Measurements from ENCODE around the gene MYOM1. TPM values are rescaled to one million over a fixed set of nuclear protein-coding genes. Genes with fewer than 3 reads are reported as not detected.

MYOM1 gene
- total and polyA plus RNA-seq, 7 donors, result 54.8 to 842 (median 388) TPM

GRCh38 chr18:3255611-3256165, 35.9 kb upstream of the MYOM1 start:
- intact Hi-C loops (cut with DNase I), result no loop called here
- Histone ChIP-seq H3K4me3 (peak overlapping the region; percentile 85), H3K36me3 (ENCODE audit: insufficient read depth in 1 of 2, low read depth in 1 of 2) (peaks cover 16 to 61% of the 10 kb centered on the region in 2 donors), H3K27ac (peak overlapping the region; percentile 99), H3K9me3 (no peaks in the 10 kb centered on the region), H3K4me1 (peaks cover 79% of the 10 kb centered on the region), H3K27me3 (ENCODE audit: insufficient read depth in 3 of 3, low read length in 2 of 3) (no peaks in the 10 kb centered on the region)
- no peak for ATAC-seq
- no peak for DNase-seq
- 22 to 38% (median 24%) methylated on average over 5 of the region's 5 CpGs for WGBS, 3 donors
- TF ChIP-seq CTCF (IDR thresholded peaks at IDR 0.05), result no peak

- H3K36me3 ChIP-seq (ENCODE audit: insufficient read depth in 1 of 2, low read depth in 1 of 2), result peaks cover 16 to 64% of the 10 kb centered on the region in 2 donors
- H3K4me1 ChIP-seq, result peaks cover 78% of the 10 kb centered on the region
- H3K9me3 ChIP-seq, result no peaks in the 10 kb centered on the region
- H3K27me3 ChIP-seq (ENCODE audit: insufficient read depth in 3 of 3, low read length in 2 of 3), result no peaks in the 10 kb centered on the region
- DNase-seq (no peak), ATAC-seq (no peak)
- intact Hi-C loops (cut with DNase I), result no loop called here
- H3K27ac ChIP-seq, result peak overlapping the region; percentile 99
- no peak for TF ChIP-seq CTCF (IDR thresholded peaks at IDR 0.05)
- H3K4me3 ChIP-seq, result peak overlapping the region; percentile 85
- WGBS, 3 donors, result 44 to 55% (median 49%) methylated on average over 4 of the region's 4 CpGs
These were observed 35.0 kb upstream of the MYOM1 start for GRCh38 chr18:3254725-3255124.

GRCh38 chr18:3252843-3253242, 33.1 kb upstream of the MYOM1 start:
- WGBS, 3 donors, result 37 to 54% (median 39%) methylated on average over 1 of the region's 1 CpG
- Histone ChIP-seq H3K36me3 (ENCODE audit: insufficient read depth in 1 of 2, low read depth in 1 of 2) (peaks cover 16 to 58% of the 10 kb centered on the region in 2 donors), H3K27ac (peak overlapping the region; percentile 99), H3K9me3 (no peaks in the 10 kb centered on the region), H3K4me3 (peak overlapping the region; percentile 85), H3K27me3 (ENCODE audit: insufficient read depth in 3 of 3, low read length in 2 of 3) (no peaks in the 10 kb centered on the region), H3K4me1 (peaks cover 78% of the 10 kb centered on the region)
- ATAC-seq, result no peak
- DNase-seq, result no peak
- no peak for TF ChIP-seq CTCF (IDR thresholded peaks at IDR 0.05)
- intact Hi-C loops (cut with DNase I), result no loop called here

- H3K4me3 ChIP-seq, result peak overlapping the region; percentile 85
- no peaks in the 10 kb centered on the region for H3K9me3 ChIP-seq
- DNase-seq (no peak), ATAC-seq (peak in 3 of 4 donors; percentile 8 to 16 (median 14))
- peaks cover 69% of the 10 kb centered on the region for H3K4me1 ChIP-seq
- intact Hi-C loops (cut with DNase I), result no loop called here
- peaks cover 16 to 48% of the 10 kb centered on the region in 2 donors for H3K36me3 ChIP-seq (ENCODE audit: insufficient read depth in 1 of 2, low read depth in 1 of 2)
- no peaks in the 10 kb centered on the region for H3K27me3 ChIP-seq (ENCODE audit: insufficient read depth in 3 of 3, low read length in 2 of 3)
- peak overlapping the region; percentile 99 for H3K27ac ChIP-seq
- 11 to 20% (median 14%) methylated on average over 3 of the region's 3 CpGs for WGBS, 3 donors
- no peak for TF ChIP-seq CTCF (IDR thresholded peaks at IDR 0.05)
These were observed 32.2 kb upstream of the MYOM1 start for GRCh38 chr18:3251963-3252277.
